Endothelial cell of umbilical vein (primary cell): ENCODE measurements around the gene TOP3B. TPM values are rescaled to one million over a fixed set of nuclear protein-coding genes. Genes with fewer than 3 reads are reported as not detected.

ENCODE experiments used
- BruUV-seq: library from RNA; stranded (reverse); fragments of 400-500 nt; replicated peaks from 2 replicates; lab custom pipeline; 2021; lab: Mats Ljungman, UMichigan
- CTCF ChIA-PET: fragments of 300-600, 350-600 bp; sonication (Branson Sonifier 250); formaldehyde crosslinking; loops from one replicate; lab custom pipeline; 2021; ENCODE audit warnings: antibody characterized with exemption, inconsistent platforms; lab: Charles Lee
- POLR2A ChIA-PET: fragments of 300-600, 350-600 bp; sonication (Branson Sonifier 250); formaldehyde crosslinking; loops from one replicate; lab custom pipeline; 2021; ENCODE audit warnings: antibody characterized with exemption, inconsistent platforms; lab: Charles Lee
- DNase-seq: peaks from one replicate; pipeline ENCODE4 v3.0.0-alpha.2; 2011; ENCODE audit warnings: low read depth, low spot score
- FAIRE-seq: peaks from 2 replicates; lab custom pipeline; 2011; peaks lifted over from hg19 to GRCh38; lab: Jason Lieb, UNC
- H2AFZ ChIP-seq: 2 replicates; pipeline ENCODE4 v1.6.0; 2012; ENCODE audit warnings: low read depth, low read length, control low read depth, inconsistent platforms
- H3K27ac ChIP-seq: 2 replicates; pipeline ENCODE4 v1.5.1; 2011; ENCODE audit warnings: low read depth, mild to moderate bottlenecking, control low read depth, low read length, moderate library complexity; ENCODE audit not compliant: insufficient read depth
- H3K27me3 ChIP-seq, 2 experiments: 2 replicates each; pipeline versions ENCODE4 v1.6.0 to v1.6.1; 2011; ENCODE audit warnings: low read length in 2 of 2, mixed read lengths in 1 of 2; ENCODE audit not compliant: control insufficient read depth in 2 of 2, insufficient read depth in 2 of 2
- H3K36me3 ChIP-seq, 2 experiments: 2 replicates in 1 of 2; 3 replicates in 1 of 2; pipeline ENCODE4 v1.5.1; 2011; ENCODE audit warnings: low read length in 2 of 2, mild to moderate bottlenecking in 1 of 2, moderate library complexity in 1 of 2; ENCODE audit not compliant: control insufficient read depth in 2 of 2, insufficient read depth in 2 of 2; ENCODE audit errors: extremely low read depth in 1 of 2
- H3K4me1 ChIP-seq: 3 replicates; pipeline ENCODE4 v1.5.1; 2011; ENCODE audit warnings: mild to moderate bottlenecking, low read length; ENCODE audit not compliant: control insufficient read depth, insufficient read depth; ENCODE audit errors: extremely low read depth
- H3K4me2 ChIP-seq: 2 replicates; pipeline ENCODE4 v1.6.1; 2011; ENCODE audit warnings: low read length, control low read depth, mixed read lengths; ENCODE audit not compliant: insufficient read depth
- H3K4me3 ChIP-seq, 3 experiments: fragments of 200-600 bp in 1 of 3; sonication (generic), shearing (Covaris generic) in 1 of 3; replicated peaks in 1 of 3; 2 replicates each; pipeline ENCODE4 v1.5.1; 2011 to 2016; ENCODE audit warnings: control low read depth in 3 of 3, low read length in 3 of 3, mild to moderate bottlenecking in 2 of 3, inconsistent platforms in 1 of 3, low read depth in 1 of 3, moderate library complexity in 1 of 3; ENCODE audit not compliant: insufficient read depth in 1 of 3
- H3K79me2 ChIP-seq: 2 replicates; pipeline ENCODE4 v1.6.0; 2012; ENCODE audit warnings: low read length, inconsistent platforms; ENCODE audit not compliant: control insufficient read depth, insufficient read depth
- H3K9ac ChIP-seq: replicated peaks from 2 replicates; pipeline ENCODE3; 2011; ENCODE audit warnings: low read length, control low read depth; ENCODE audit not compliant: insufficient read depth; ENCODE audit errors: extremely low read depth
- H3K9me1 ChIP-seq: replicated peaks from 3 replicates; pipeline ENCODE4 v1.6.0; 2011; ENCODE audit warnings: mild to moderate bottlenecking, low read length; ENCODE audit not compliant: control insufficient read depth, insufficient read depth; ENCODE audit errors: extremely low read depth
- H3K9me3 ChIP-seq: replicated peaks from 2 replicates; pipeline ENCODE4 v1.5.1; 2012; ENCODE audit warnings: low read length, inconsistent platforms; ENCODE audit not compliant: control insufficient read depth, insufficient read depth
- H4K20me1 ChIP-seq: replicated peaks from 2 replicates; pipeline ENCODE3; 2011; ENCODE audit warnings: mild to moderate bottlenecking, low read length; ENCODE audit not compliant: control insufficient read depth, insufficient read depth; ENCODE audit errors: extremely low read depth
- FOS ChIP-seq: IDR thresholded peaks from 2 replicates; pipeline ENCODE4 v1.6.1; 2011; ENCODE audit warnings: mild to moderate bottlenecking, low read length, moderate library complexity, borderline replicate concordance; ENCODE audit not compliant: insufficient read depth
- JUN ChIP-seq: IDR thresholded peaks from 2 replicates; pipeline ENCODE4 v1.6.1; 2011; ENCODE audit warnings: borderline replicate concordance, low read depth; ENCODE audit not compliant: insufficient read length, insufficient read depth
- MYC ChIP-seq: IDR thresholded peaks from one replicate; pipeline ENCODE4 v1.6.1; 2011; ENCODE audit warnings: mild to moderate bottlenecking, low read depth, low read length
- POLR2A ChIP-seq: IDR thresholded peaks from 2 replicates; pipeline ENCODE4 v1.6.1; 2012; ENCODE audit warnings: low read depth, mild to moderate bottlenecking, control low read depth, low read length
- POLR2AphosphoS5 ChIP-seq: IDR thresholded peaks from 2 replicates; pipeline ENCODE4 v1.6.1; 2012; ENCODE audit warnings: low read depth, mild to moderate bottlenecking, control low read depth, low read length, moderate library complexity; ENCODE audit not compliant: insufficient read depth
- dilution Hi-C: fragments of 300-500 bp; cut with MboI; formaldehyde crosslinking; loops from one replicate; pipeline ENCODE4 v1.15.0; 2019; ENCODE audit warnings: low sequenced_read_pairs; ENCODE audit not compliant: extremely low pct_ligation_motif_present
- intact Hi-C: fragments of 100-400 bp; cut with micrococcal nuclease; formaldehyde crosslinking; loops from one replicate; pipeline ENCODE4 v1.10.0; 2022
- polyA plus RNA-seq, 4 experiments: library from polyadenylated mRNA; depleted of rRNA in 3 of 4; stranded (reverse) in 3 of 4; unstranded in 1 of 4; fragments of >200 nt; gene quantifications; 2 replicates each; pipeline versions ENCODE4 v1.2.1 to v1.2.3, GENCODE V29; 2011 to 2012; ENCODE audit warnings: missing spikeins in 1 of 4
- total RNA-seq: library from RNA; stranded (reverse); gene quantifications from 2 replicates; pipeline ENCODE4 v1.2.3, GENCODE V29; 2021
- TF ChIP-seq, protein P1 (sequence below): IDR thresholded peaks from 2 replicates; pipeline ENCODE4 v1.6.1; 2011; ENCODE audit not compliant: insufficient read depth, insufficient read length
- TF ChIP-seq, protein P2 (sequence below), 2 donors: IDR thresholded peaks; 1 replicate in 1 of 2; 2 replicates in 1 of 2; pipeline ENCODE4 v1.5.1; 2011; ENCODE audit warnings: low read length in 2 of 2, mild to moderate bottlenecking in 2 of 2, moderate library complexity in 2 of 2, control low read depth in 1 of 2, inconsistent platforms in 1 of 2, low read depth in 1 of 2; ENCODE audit not compliant: insufficient read depth in 1 of 2; ENCODE audit errors: extremely low read depth in 1 of 2

Gene TOP3B
- total and polyA plus RNA-seq, 2 donors (not counting 3 experiments of a cell fraction or from before 2014, with no cell fraction given), result 25.2 to 56.5 TPM

DNA sequence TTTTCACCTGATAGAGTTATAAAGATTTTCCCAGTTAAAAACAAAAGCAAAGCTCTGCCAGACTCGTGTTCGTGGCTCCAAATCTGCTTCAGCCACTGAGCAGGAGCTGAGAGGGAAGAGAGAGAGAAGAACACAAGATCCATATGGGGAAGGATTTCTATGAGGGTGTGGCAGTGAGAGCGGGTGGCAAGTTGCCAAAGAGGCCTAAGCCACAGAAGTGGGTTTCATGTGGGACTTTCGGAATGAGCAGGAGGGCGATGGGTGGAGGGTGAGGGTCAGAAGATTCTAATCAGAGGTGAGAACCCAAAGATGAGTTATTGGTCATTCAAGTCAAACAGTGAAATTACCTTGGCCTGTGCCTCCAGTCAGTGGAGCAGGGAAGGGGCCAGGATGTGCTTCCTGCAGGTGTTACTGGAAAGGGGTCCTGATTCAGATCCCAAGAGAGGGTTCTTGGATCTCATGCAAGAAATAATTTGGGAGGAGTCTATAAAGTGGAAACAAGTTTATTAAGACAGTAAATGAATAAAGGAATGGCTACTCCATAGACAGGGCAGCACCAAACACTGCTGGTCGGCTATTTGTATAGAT is 40.5 kb upstream of the TOP3B start:
- intact Hi-C loops (no loop called here), dilution Hi-C loops (no loop called here)
- no peaks in the 10 kb centered on the region for H3K36me3 ChIP-seq
- BruUV-seq, result no TSS peak
- TF ChIP-seq, protein P1, sequence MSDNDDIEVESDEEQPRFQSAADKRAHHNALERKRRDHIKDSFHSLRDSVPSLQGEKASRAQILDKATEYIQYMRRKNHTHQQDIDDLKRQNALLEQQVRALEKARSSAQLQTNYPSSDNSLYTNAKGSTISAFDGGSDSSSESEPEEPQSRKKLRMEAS, result no peak
- no peak for TF ChIP-seq FOS
- TF ChIP-seq POLR2AphosphoS5, result no peak
- TF ChIP-seq, protein P2, sequence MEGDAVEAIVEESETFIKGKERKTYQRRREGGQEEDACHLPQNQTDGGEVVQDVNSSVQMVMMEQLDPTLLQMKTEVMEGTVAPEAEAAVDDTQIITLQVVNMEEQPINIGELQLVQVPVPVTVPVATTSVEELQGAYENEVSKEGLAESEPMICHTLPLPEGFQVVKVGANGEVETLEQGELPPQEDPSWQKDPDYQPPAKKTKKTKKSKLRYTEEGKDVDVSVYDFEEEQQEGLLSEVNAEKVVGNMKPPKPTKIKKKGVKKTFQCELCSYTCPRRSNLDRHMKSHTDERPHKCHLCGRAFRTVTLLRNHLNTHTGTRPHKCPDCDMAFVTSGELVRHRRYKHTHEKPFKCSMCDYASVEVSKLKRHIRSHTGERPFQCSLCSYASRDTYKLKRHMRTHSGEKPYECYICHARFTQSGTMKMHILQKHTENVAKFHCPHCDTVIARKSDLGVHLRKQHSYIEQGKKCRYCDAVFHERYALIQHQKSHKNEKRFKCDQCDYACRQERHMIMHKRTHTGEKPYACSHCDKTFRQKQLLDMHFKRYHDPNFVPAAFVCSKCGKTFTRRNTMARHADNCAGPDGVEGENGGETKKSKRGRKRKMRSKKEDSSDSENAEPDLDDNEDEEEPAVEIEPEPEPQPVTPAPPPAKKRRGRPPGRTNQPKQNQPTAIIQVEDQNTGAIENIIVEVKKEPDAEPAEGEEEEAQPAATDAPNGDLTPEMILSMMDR (IDR thresholded peaks at IDR 0.05; ENCODE audit: extremely low read depth in 1 of 2, insufficient read depth in 1 of 2, low read depth in 1 of 2, low read length in 2 of 2), result no peak
- TF ChIP-seq JUN, result no peak
- no peak for TF ChIP-seq MYC
- TF ChIP-seq POLR2A, result no peak
- H3K4me2 ChIP-seq, result no peak overlapping the region
- no peak overlapping the region for H3K4me3 ChIP-seq
- no peaks in the 10 kb centered on the region for H4K20me1 ChIP-seq
- no peak overlapping the region for H3K27ac ChIP-seq
- H2AFZ ChIP-seq, result no peak overlapping the region
- POLR2A ChIA-PET, result no interaction called here
- no peak overlapping the region for H3K9ac ChIP-seq
- H3K9me3 ChIP-seq, result no peaks in the 10 kb centered on the region
- H3K79me2 ChIP-seq, result no peaks in the 10 kb centered on the region
- FAIRE-seq (no peak), DNase-seq (no peak)
- CTCF ChIA-PET, result interaction anchor here (0.5 kb wide), 1 partner anchor 10 kb away, joined by 3 read pairs; no protein-coding TSS in a partner anchor
- no peaks in the 10 kb centered on the region for H3K9me1 ChIP-seq
- H3K27me3 ChIP-seq, result peaks cover 0 to 2% of the 10 kb centered on the region in 2 experiments
- H3K4me1 ChIP-seq, result no peaks in the 10 kb centered on the region
